ENCODE data around the gene ANAPC5. TPM values are rescaled to one million over a fixed set of nuclear protein-coding genes. Genes with fewer than 3 reads are reported as not detected.

The ANAPC5 gene
- total RNA-seq, 1 donor from 2014 or later, result 144 TPM

DNA sequence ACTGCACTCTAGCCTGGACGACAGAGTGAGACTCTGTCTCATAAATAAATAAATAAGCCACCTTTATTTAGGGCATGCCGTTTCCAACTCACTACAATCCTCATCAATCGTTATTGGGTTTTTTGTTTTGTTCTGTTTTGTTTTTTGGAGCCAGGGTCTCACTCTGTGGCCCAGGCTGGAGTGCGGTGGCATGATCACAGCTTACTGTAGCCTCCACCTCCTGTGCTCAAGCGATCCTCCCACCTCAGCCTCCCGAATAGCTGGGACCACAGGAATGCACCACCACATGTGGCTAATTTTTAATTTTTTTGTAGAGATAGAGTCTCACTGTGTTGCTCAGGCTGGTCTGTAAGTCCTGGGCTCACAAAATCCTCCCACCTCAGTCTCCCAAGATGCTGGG is 3.6 kb upstream of the ANAPC5 start:
- H3K27me3 Mint-ChIP-seq (ENCODE audit: insufficient read depth), result peaks cover 11% of the 10 kb centered on the region
- no peaks in the 10 kb centered on the region for H3K9me3 Mint-ChIP-seq

DNA sequence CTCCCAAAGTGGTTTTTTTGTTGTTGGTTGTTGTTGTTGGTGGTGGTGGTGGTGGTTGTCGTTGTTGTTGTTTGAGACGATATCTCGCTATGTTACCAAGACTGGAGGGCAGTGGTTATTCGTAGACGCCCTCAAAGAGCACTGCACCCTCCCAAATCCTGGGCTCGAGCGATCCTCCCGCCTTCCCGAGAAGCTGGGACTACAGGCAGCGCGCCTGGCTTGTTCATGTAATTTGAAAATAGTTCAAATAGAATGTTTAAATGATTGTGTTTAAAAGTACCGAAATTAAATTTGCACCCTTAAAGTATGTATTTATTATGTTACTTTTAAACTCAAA is 439 bp upstream of the ANAPC5 start:
- Mint-ChIP-seq H3K27ac (peak overlapping the region; percentile 98), H3K27me3 (ENCODE audit: insufficient read depth) (peaks cover 11% of the 10 kb centered on the region), H3K4me3 (peak overlapping the region; percentile 95), H3K36me3 (ENCODE audit: low read depth) (peaks cover 10% of the 10 kb centered on the region), H3K4me1 (ENCODE audit: low read depth) (peaks cover 30% of the 10 kb centered on the region), H3K9me3 (no peaks in the 10 kb centered on the region)
- intact Hi-C loops (cut with micrococcal nuclease), result loop anchor here (1.0 to 5.0 kb wide), 11 partner anchors 22 to 874 kb away; partner anchors contain the start of genes CAMKK2, DIABLO, DYNLL1 and ORAI1
- no peak for DNase-seq (ENCODE audit: low spot score)

More for the DNA sequence above, 3.6 kb upstream of the ANAPC5 start:
- no peak for DNase-seq (ENCODE audit: low spot score)
- Mint-ChIP-seq H3K36me3 (ENCODE audit: low read depth) (no peaks in the 10 kb centered on the region), H3K4me3 (no peak overlapping the region), H3K4me1 (ENCODE audit: low read depth) (peaks cover 17% of the 10 kb centered on the region), H3K27ac (no peak overlapping the region)
- intact Hi-C loops (cut with micrococcal nuclease), result no loop called here

DNA sequence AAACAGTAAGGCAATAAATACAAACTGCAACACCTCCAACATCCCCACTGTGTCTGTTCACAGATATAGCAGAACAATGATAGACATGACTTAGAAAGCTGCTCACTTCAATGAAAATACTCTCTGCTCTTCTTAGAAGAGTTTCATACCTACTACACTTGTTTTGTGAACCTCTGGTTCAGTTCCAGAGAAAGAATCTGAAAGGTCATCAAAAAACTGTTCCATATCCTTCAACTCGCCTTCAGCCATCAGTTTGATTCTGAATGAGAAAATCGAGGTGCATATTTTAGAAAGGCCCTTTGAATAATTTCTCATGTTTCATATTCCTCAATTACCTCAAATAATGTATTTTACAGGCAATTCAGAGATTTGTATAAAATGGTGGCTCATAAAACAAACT is 5.5 kb downstream of the ANAPC5 start:
- H3K36me3 Mint-ChIP-seq (ENCODE audit: low read depth), result peaks cover 37% of the 10 kb centered on the region
- intact Hi-C loops (cut with micrococcal nuclease), result no loop called here
- no peaks in the 10 kb centered on the region for H3K27me3 Mint-ChIP-seq (ENCODE audit: insufficient read depth)
- peaks cover 26% of the 10 kb centered on the region for H3K4me1 Mint-ChIP-seq (ENCODE audit: low read depth)
- H3K27ac Mint-ChIP-seq, result no peak overlapping the region
- H3K4me3 Mint-ChIP-seq, result no peak overlapping the region
- DNase-seq (ENCODE audit: low spot score), result no peak
- no peaks in the 10 kb centered on the region for H3K9me3 Mint-ChIP-seq

DNA sequence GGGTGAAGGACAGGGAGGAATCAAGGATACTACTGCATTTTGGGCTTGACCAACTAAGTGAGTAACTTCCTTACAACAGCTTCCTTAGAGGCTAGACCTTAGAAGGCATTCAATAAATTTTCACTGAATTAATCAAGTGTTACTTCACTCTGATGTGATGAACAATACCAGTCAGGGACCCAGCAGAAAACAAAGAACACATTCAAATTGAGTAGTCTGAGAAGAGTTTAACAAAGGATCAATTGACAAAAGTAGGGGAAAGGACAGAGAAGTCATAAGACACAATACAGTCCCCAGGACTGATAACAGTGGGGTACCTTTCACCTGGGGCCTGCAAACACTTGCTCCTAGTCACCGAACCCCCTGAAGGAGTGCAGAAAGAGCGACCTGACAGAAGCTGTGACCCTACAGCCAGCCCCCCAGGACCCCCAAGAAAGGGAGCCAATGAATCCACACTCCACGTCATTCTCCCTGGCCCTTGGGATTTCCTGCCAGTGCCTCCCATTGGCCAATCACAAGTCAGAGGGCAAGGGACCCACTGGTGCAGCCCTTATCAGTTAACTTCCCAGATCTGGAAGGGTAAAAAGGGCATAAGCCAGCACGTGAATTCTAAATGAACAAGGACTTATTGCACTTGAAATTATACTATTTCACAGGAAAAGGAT is 6.9 kb downstream of the ANAPC5 start:
- Mint-ChIP-seq H3K36me3 (ENCODE audit: low read depth) (peaks cover 42% of the 10 kb centered on the region), H3K27ac (peak overlapping the region; percentile 21), H3K9me3 (no peaks in the 10 kb centered on the region), H3K27me3 (ENCODE audit: insufficient read depth) (no peaks in the 10 kb centered on the region), H3K4me3 (no peak overlapping the region), H3K4me1 (ENCODE audit: low read depth) (peaks cover 20% of the 10 kb centered on the region)
- intact Hi-C loops (cut with micrococcal nuclease), result no loop called here
- DNase-seq (ENCODE audit: low spot score), result no peak

DNA sequence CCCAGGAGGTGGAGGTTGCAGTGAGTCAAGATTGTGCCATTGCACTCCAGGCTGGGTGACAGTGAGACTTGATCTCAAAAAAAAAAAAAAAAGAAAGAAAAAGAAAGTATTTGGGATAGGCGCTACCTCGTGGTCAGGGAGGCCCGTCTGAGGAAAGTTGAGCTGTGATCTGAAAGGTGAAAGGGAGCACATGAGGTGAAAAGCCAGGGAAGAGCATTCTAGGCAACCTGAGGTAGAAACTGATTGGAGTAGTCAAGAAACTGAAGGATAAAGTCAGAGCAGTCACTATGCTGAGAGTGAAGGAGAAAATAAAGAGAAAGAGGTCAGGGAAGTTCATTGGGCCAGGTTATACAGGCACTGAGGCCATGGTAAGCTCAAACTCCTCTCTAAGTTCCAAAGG is 7.7 kb downstream of the ANAPC5 start:
- Mint-ChIP-seq H3K27ac (no peak overlapping the region), H3K9me3 (no peaks in the 10 kb centered on the region), H3K4me1 (ENCODE audit: low read depth) (peaks cover 20% of the 10 kb centered on the region), H3K27me3 (ENCODE audit: insufficient read depth) (no peaks in the 10 kb centered on the region), H3K36me3 (ENCODE audit: low read depth) (peaks cover 39% of the 10 kb centered on the region), H3K4me3 (no peak overlapping the region)
- intact Hi-C loops (cut with micrococcal nuclease), result no loop called here
- no peak for DNase-seq (ENCODE audit: low spot score)

DNA sequence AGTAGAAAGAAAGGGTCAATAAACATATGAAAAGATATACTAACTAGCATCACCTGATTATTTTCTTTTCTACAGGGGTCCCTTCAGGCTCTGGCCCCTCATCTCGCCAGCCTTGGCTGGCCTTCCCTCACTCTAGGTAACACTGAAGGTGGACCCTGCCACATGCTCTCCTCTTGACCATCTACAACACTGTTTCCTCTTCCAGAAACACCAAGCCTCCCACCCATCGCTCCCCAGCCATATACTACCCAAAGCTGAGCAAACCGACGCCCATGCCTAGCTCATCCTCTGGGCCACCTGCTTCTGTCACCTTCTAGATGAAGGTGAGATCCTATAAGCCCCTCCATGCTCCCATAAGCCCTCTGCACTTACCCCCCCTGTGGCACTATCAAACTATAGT is 14.8 kb downstream of the ANAPC5 start:
- Mint-ChIP-seq H3K27ac (no peak overlapping the region), H3K27me3 (ENCODE audit: insufficient read depth) (no peaks in the 10 kb centered on the region), H3K9me3 (no peaks in the 10 kb centered on the region), H3K4me1 (ENCODE audit: low read depth) (peaks cover 4% of the 10 kb centered on the region), H3K4me3 (no peak overlapping the region), H3K36me3 (ENCODE audit: low read depth) (peaks cover 24% of the 10 kb centered on the region)
- intact Hi-C loops (cut with micrococcal nuclease), result no loop called here
- DNase-seq (ENCODE audit: low spot score), result no peak

DNA sequence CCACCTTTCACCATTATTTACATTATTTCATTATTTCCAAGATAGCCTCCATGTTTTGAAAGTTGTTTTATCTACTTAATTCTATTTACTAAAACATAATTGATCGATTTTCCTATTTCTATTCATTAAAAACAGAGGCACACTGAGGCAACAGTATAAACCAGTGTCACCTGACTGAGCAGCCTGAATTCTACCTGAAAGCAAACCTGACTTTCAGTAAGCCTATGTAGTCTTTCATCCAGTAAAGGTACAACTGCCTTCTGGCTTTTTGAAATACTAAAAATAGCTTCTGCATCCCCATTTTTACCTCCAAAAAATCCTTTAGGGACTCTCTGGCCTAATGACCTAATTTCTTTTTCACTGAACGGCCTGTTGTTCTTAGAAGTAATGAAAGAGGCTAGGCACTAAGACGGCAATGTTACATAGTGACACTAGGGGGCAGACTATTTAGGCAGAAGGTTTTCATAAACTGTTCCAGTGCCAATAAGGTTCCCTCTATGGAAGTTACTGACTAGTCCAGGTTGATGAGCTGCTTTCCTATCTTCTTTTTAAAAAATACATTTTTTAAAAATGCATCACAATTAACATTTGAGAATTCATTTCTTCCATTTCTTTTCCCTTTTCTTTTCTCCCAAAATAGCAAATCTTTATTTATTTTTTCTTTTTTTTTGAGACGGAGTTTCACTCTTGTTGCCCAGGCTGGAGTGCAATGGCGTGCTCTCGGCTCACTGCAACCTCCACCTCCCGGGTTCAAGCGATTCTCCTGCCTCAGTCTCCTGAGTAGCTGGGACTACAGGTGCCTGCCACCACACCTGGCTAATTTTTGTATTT is 17.5 kb downstream of the ANAPC5 start:
- H3K27me3 Mint-ChIP-seq (ENCODE audit: insufficient read depth), result no peaks in the 10 kb centered on the region
- intact Hi-C loops (cut with micrococcal nuclease), result loop anchor here (1.0 kb wide), 2 partner anchors 66 to 109 kb away; partner anchors contain the start of gene RNF34
- no peak overlapping the region for H3K27ac Mint-ChIP-seq
- no peak overlapping the region for H3K4me3 Mint-ChIP-seq
- peaks cover 24% of the 10 kb centered on the region for H3K36me3 Mint-ChIP-seq (ENCODE audit: low read depth)
- DNase-seq (ENCODE audit: low spot score), result no peak
- H3K9me3 Mint-ChIP-seq, result no peaks in the 10 kb centered on the region
- peaks cover 4% of the 10 kb centered on the region for H3K4me1 Mint-ChIP-seq (ENCODE audit: low read depth)

DNA sequence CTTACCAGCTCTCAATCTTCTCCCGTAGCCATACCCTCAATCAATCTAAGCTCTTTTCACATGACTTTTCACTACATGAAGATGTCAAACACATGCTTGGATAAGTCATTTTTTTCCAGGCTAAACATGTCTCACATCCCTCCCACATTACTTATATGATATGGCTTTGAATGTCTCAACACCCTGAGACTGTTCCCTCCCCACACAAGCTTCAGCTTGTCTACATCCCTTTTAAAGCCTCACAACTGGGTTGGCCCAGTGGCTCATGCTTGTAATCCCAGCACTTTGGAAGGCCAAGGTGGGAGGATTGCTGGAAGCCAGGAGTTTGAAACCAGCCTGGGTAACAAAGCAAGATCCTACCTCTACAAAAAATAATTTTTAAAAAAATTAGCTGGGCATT is 18.5 kb downstream of the ANAPC5 start:
- intact Hi-C loops (cut with micrococcal nuclease), result loop anchor here (1.0 kb wide), 2 partner anchors 67 to 110 kb away; partner anchors contain the start of gene RNF34
- H3K4me3 Mint-ChIP-seq, result no peak overlapping the region
- H3K36me3 Mint-ChIP-seq (ENCODE audit: low read depth), result peaks cover 26% of the 10 kb centered on the region
- no peak for DNase-seq (ENCODE audit: low spot score)
- H3K9me3 Mint-ChIP-seq, result no peaks in the 10 kb centered on the region
- no peaks in the 10 kb centered on the region for H3K27me3 Mint-ChIP-seq (ENCODE audit: insufficient read depth)
- H3K4me1 Mint-ChIP-seq (ENCODE audit: low read depth), result peaks cover 4% of the 10 kb centered on the region
- H3K27ac Mint-ChIP-seq, result no peak overlapping the region

DNA sequence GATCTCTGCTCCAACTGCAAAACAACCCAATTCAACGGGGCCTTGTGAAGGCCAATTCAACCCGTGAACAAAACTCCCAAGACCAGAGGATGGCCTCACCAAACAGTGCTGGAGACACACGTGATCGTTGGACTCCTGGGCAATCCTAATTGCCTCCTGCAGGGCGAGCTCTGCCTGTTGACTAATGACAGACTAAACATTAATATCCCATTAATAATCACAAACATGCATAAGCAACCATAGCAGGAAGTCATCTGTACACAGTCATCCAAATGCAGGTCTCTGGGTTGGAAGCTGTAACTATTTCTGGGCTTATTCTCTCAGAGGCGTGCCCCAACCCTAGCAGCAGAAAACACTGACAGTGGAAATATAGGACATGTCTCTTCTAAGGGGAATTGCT is 21.0 kb downstream of the ANAPC5 start:
- no peak overlapping the region for H3K27ac Mint-ChIP-seq
- DNase-seq (ENCODE audit: low spot score), result no peak
- peaks cover 4% of the 10 kb centered on the region for H3K4me1 Mint-ChIP-seq (ENCODE audit: low read depth)
- intact Hi-C loops (cut with micrococcal nuclease), result loop anchor here (2.0 kb wide), 1 partner anchor 22 kb away; the partner anchor contains the start of gene ANAPC5
- peaks cover 41% of the 10 kb centered on the region for H3K36me3 Mint-ChIP-seq (ENCODE audit: low read depth)
- no peaks in the 10 kb centered on the region for H3K9me3 Mint-ChIP-seq
- no peak overlapping the region for H3K4me3 Mint-ChIP-seq
- no peaks in the 10 kb centered on the region for H3K27me3 Mint-ChIP-seq (ENCODE audit: insufficient read depth)

DNA sequence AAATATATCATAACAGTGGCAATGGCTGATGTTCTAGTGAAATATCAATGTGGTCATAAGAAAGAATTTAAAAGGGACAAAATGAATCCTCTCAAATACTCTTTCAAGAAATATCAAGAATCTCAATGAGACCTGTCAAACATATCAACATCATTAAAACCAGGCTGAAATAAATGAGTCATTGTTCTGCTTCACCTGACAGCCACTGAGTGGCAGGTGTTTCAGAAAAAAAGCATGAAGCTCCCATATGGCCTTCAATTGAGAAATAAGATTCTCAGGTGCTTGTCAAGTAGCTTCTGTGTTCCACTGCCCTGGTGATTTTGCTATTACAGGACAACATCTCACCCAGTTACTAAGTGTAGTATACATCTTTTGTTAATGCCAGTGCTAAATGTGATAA is 21.5 kb downstream of the ANAPC5 start:
- H3K27ac Mint-ChIP-seq, result no peak overlapping the region
- H3K36me3 Mint-ChIP-seq (ENCODE audit: low read depth), result peaks cover 46% of the 10 kb centered on the region
- no peak for DNase-seq (ENCODE audit: low spot score)
- H3K9me3 Mint-ChIP-seq, result no peaks in the 10 kb centered on the region
- H3K4me1 Mint-ChIP-seq (ENCODE audit: low read depth), result peaks cover 4% of the 10 kb centered on the region
- no peak overlapping the region for H3K4me3 Mint-ChIP-seq
- no peaks in the 10 kb centered on the region for H3K27me3 Mint-ChIP-seq (ENCODE audit: insufficient read depth)
- intact Hi-C loops (cut with micrococcal nuclease), result loop anchor here (2.0 kb wide), 1 partner anchor 22 kb away; the partner anchor contains the start of gene ANAPC5

DNA sequence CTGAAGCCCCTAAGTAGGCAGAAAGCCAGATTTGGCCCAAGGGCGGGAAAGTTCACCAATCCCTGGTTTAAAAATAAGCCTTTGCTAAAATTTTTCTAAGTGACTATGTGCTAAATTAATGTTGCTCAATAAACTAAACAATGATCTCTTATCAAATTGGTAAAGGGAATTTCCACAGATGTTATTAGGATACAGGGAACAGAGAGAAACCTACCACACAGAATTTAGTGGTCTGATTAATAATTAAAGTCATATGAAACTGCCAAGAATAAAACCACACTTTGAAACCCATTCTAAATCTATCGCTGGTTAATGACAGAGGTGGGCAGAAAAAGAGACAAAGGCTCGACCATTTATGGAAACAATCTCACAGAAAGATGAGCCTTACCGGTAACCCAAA is 22.0 kb downstream of the ANAPC5 start:
- Mint-ChIP-seq H3K4me3 (no peak overlapping the region), H3K27ac (no peak overlapping the region), H3K9me3 (no peaks in the 10 kb centered on the region), H3K36me3 (ENCODE audit: low read depth) (peaks cover 46% of the 10 kb centered on the region), H3K4me1 (ENCODE audit: low read depth) (peaks cover 4% of the 10 kb centered on the region), H3K27me3 (ENCODE audit: insufficient read depth) (no peaks in the 10 kb centered on the region)
- intact Hi-C loops (cut with micrococcal nuclease), result loop anchor here (2.0 kb wide), 1 partner anchor 23 kb away; the partner anchor contains the start of gene ANAPC5
- no peak for DNase-seq (ENCODE audit: low spot score)

DNA sequence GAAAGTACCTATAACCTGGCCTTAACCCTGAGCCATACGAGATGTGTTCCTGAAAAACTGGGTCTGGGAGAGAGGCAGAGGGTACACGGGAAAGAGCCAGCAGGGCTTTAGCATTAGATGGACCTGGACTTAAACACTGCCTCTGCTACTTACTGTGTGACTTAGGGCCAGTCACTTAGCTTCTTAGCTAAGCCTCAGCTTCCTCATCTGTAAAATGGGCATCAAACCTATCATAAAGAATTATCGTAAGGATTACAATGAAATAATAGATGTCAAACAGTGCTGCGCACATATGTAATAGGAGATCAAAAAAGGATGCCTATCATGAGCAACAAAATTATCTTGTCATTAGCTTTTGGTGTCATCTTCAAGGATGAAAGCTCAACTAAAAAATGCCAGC is 23.6 kb downstream of the ANAPC5 start:
- H3K4me1 Mint-ChIP-seq (ENCODE audit: low read depth), result peaks cover 5% of the 10 kb centered on the region
- DNase-seq (ENCODE audit: low spot score), result no peak
- H3K4me3 Mint-ChIP-seq, result no peak overlapping the region
- intact Hi-C loops (cut with micrococcal nuclease), result no loop called here
- H3K27me3 Mint-ChIP-seq (ENCODE audit: insufficient read depth), result no peaks in the 10 kb centered on the region
- H3K36me3 Mint-ChIP-seq (ENCODE audit: low read depth), result peaks cover 47% of the 10 kb centered on the region
- H3K9me3 Mint-ChIP-seq, result no peaks in the 10 kb centered on the region
- H3K27ac Mint-ChIP-seq, result no peak overlapping the region

DNA sequence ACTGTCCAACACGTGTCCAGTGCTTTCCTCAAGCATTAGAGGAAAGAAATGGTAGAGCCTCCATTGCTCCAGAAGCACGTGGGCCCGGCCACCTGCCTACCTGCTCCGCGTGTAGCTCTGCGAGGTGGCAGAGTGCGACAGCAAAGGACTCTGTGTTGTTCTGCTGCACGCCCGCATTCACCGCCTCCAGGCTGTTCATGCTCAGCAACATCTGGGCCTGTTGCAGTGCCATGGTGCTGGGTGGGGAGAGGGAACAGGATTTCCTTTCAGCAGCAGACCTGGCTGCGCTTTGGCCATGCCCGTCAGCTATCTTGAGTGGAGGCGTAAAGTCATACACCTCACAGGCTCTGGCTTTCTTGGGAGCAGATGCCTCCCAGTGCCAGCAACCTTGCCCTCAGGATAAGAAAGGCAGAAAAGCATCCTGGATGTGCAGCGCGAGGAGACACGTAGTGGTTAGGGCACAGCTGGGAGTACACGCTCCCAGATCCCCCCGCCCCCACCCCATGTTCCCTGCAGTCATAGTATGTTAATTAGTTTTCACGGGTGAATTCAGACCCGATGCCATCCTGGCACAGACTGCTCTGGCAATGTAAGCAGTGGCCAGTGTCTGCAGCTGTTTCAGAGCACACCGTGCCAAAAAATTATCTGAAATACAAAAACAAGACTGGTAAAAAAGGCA is 25.1 kb downstream of the ANAPC5 start:
- H3K4me1 Mint-ChIP-seq (ENCODE audit: low read depth), result peaks cover 5% of the 10 kb centered on the region
- peaks cover 45% of the 10 kb centered on the region for H3K36me3 Mint-ChIP-seq (ENCODE audit: low read depth)
- DNase-seq (ENCODE audit: low spot score), result no peak
- no peak overlapping the region for H3K4me3 Mint-ChIP-seq
- no peaks in the 10 kb centered on the region for H3K9me3 Mint-ChIP-seq
- intact Hi-C loops (cut with micrococcal nuclease), result no loop called here
- no peak overlapping the region for H3K27ac Mint-ChIP-seq
- H3K27me3 Mint-ChIP-seq (ENCODE audit: insufficient read depth), result no peaks in the 10 kb centered on the region
